GM18909 (cell line): ENCODE results near the gene RECK.

Experiments
- ATAC-seq: cut with Tn5 transposase; IDR thresholded peaks from one replicate; pipeline ENCODE4 v1.9.1; 2021; ENCODE audit warnings: mild to moderate bottlenecking; ENCODE audit not compliant: unreplicated experiment, poor library complexity

The RECK gene

GRCh38 chr9:36135741-36136271 lies 99.1 kb downstream of the RECK start:
- no peak for ATAC-seq

- peak; percentile 97 for ATAC-seq
Measured at GRCh38 chr9:36136272-36136893, 99.7 kb downstream of the RECK start, which contains the start of gene GLIPR2. Gene GLIPR2 (plus strand): TSS chr9:36136733. CDS start chr9:36136779, 46 bp downstream.

- peak; percentile 40 for ATAC-seq
Measured at GRCh38 chr9:36136894-36137391, 100.2 kb downstream of the RECK start.

- ATAC-seq, result no peak
Measured at GRCh38 chr9:36137392-36138004, 100.8 kb downstream of the RECK start.

GRCh38 chr9:36138496-36138895 lies 101.8 kb downstream of the RECK start:
- ATAC-seq, result no peak

GRCh38 chr9:36138901-36139300 lies 102.2 kb downstream of the RECK start:
- no peak for ATAC-seq

GRCh38 chr9:36140086-36141084 lies 103.7 kb downstream of the RECK start:
- no peak for ATAC-seq

- ATAC-seq, result no peak
Measured at GRCh38 chr9:36141288-36141687, 104.6 kb downstream of the RECK start.

- no peak for ATAC-seq
Measured at GRCh38 chr9:36141761-36142160, 105.0 kb downstream of the RECK start.

GRCh38 chr9:36142510-36143244 lies 106.0 kb downstream of the RECK start:
- no peak for ATAC-seq

- ATAC-seq, result no peak
Measured at GRCh38 chr9:36143245-36143641, 106.5 kb downstream of the RECK start.

GRCh38 chr9:36144309-36145232 lies 107.9 kb downstream of the RECK start:
- ATAC-seq, result no peak

- ATAC-seq, result no peak
Measured at GRCh38 chr9:36145970-36146369, 109.3 kb downstream of the RECK start.

GRCh38 chr9:36146651-36147050 lies 109.9 kb downstream of the RECK start:
- no peak for ATAC-seq

- no peak for ATAC-seq
Measured at GRCh38 chr9:36147441-36148175, 110.9 kb downstream of the RECK start.

- ATAC-seq, result peak; percentile 47
Measured at GRCh38 chr9:36148311-36149051, 111.8 kb downstream of the RECK start.

GRCh38 chr9:36149197-36149596 lies 112.5 kb downstream of the RECK start:
- ATAC-seq, result no peak
